Erythroblast (primary cell): ENCODE measurements around the gene AFG3L2.

ENCODE experiments used
- GATA1 ChIP-seq: IDR thresholded peaks from 2 replicates; pipeline ENCODE4 v1.6.1; 2011; ENCODE audit warnings: low read depth, mild to moderate bottlenecking, control low read depth, low read length, moderate library complexity
- POLR2A ChIP-seq: IDR thresholded peaks from 2 replicates; pipeline ENCODE4 v1.6.1; 2011; ENCODE audit warnings: mild to moderate bottlenecking, low read length

- peak; percentile 75 for TF ChIP-seq POLR2A
- no peak for TF ChIP-seq GATA1
Observed at GRCh38 chr18:12308386-12309100, 68.5 kb downstream of the AFG3L2 start.
